Prostate gland (tissue), 2 donors: Measurements from ENCODE around the gene ALDH9A1. TPM values are rescaled to one million over a fixed set of nuclear protein-coding genes. Genes with fewer than 3 reads are reported as not detected.
"Not testable (repeated sequence)": the region's sequence is repeated elsewhere in the genome, so short reads cannot be mapped to it uniquely, and the experiment has no call there.

Experiments
- DNase-seq: peaks from one replicate; pipeline ENCODE4 v3.0.0-alpha.2; 2019; ENCODE audit warnings: low spot score
- H3K27ac ChIP-seq, 2 donors: fragments of 200-600 bp; sonication (generic); 2 replicates each; pipeline ENCODE4 v1.5.1; 2017 to 2019
- H3K27me3 ChIP-seq: fragments of 200-600 bp; sonication (generic); replicated peaks from 2 replicates; pipeline ENCODE4 v1.5.1; 2019; ENCODE audit not compliant: insufficient read depth
- H3K36me3 ChIP-seq, 2 donors: fragments of 200-600 bp; sonication (generic); 1 replicate in 1 of 2; 2 replicates in 1 of 2; pipeline versions ENCODE4 v1.5.1 to v1.8.1; 2017 to 2019
- H3K4me1 ChIP-seq: fragments of 200-600 bp; sonication (generic); replicated peaks from 2 replicates; pipeline ENCODE4 v1.5.1; 2019
- H3K4me3 ChIP-seq, 2 donors: fragments of 200-600 bp; sonication (generic); 2 replicates each; pipeline ENCODE4 v1.5.1; 2017 to 2019
- H3K9me3 ChIP-seq: fragments of 200-600 bp; sonication (generic); 2 replicates; pipeline ENCODE4 v1.5.1; 2017
- POLR2A ChIP-seq: fragments of 450-650 bp; IDR thresholded peaks from one replicate; pipeline ENCODE4 v1.6.1; 2016; ENCODE audit warnings: antibody characterized with exemption, mild to moderate bottlenecking
- POLR2AphosphoS5 ChIP-seq: sonication (generic); formaldehyde crosslinking; IDR thresholded peaks from one replicate; pipeline ENCODE4 v1.6.1; 2017; ENCODE audit warnings: antibody characterized with exemption
- WGBS: methylation state at CpG from one replicate; pipeline ENCODE4 v1.1.5; 2018; 5-methylcytosine and 5-hydroxymethylcytosine counted together
- intact Hi-C: fragments of 100-400 bp; cut with DNase I; formaldehyde crosslinking; loops from one replicate; pipeline ENCODE4 v1.14.2; 2022
- total RNA-seq, 2 donors: library from RNA; depleted of rRNA; stranded (reverse); fragments of >200 nt; gene quantifications; one replicate each; pipeline ENCODE4 v1.1.0, GENCODE V29; 2016
- TF ChIP-seq, protein P1 (sequence below), 4 experiments: fragments of 200-600 bp in 2 of 4; fragments of 450-650 bp in 2 of 4; sonication (generic) in 2 of 4; IDR thresholded peaks; 1 replicate in 3 of 4; 2 replicates in 1 of 4; pipeline ENCODE4 v1.5.1; 2016 to 2019; ENCODE audit warnings: antibody characterized with exemption in 4 of 4, mild to moderate bottlenecking in 2 of 4, moderate library complexity in 2 of 4

Gene ALDH9A1
- total RNA-seq, 2 donors from 2014 or later, result 172 to 206 TPM

DNA sequence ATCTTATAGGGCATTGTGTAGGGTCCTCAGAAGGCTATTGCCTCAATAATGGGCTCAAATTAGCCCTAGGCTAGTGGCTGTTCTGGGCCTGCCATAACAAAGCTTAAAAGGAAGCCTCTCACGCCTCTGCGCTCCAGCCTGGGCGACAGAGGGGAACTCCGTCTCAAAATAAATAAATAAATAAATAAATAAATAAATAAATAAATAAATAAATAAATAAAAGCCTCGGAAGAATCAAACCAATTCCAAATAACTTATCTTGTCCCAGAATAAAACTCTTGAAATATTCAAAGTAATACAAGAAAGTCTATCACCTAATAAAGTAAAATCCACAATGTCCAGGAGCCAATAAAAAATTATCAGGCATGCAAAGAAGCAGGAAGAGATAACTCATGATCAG is 14.4 kb upstream of the ALDH9A1 start:
- no peaks in the 10 kb centered on the region for H3K4me1 ChIP-seq
- H3K4me3 ChIP-seq, result no peak overlapping the region
- TF ChIP-seq, protein P1, sequence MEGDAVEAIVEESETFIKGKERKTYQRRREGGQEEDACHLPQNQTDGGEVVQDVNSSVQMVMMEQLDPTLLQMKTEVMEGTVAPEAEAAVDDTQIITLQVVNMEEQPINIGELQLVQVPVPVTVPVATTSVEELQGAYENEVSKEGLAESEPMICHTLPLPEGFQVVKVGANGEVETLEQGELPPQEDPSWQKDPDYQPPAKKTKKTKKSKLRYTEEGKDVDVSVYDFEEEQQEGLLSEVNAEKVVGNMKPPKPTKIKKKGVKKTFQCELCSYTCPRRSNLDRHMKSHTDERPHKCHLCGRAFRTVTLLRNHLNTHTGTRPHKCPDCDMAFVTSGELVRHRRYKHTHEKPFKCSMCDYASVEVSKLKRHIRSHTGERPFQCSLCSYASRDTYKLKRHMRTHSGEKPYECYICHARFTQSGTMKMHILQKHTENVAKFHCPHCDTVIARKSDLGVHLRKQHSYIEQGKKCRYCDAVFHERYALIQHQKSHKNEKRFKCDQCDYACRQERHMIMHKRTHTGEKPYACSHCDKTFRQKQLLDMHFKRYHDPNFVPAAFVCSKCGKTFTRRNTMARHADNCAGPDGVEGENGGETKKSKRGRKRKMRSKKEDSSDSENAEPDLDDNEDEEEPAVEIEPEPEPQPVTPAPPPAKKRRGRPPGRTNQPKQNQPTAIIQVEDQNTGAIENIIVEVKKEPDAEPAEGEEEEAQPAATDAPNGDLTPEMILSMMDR (IDR thresholded peaks at IDR 0.05), result no peak
- TF ChIP-seq POLR2A, result no peak
- no peak for TF ChIP-seq POLR2AphosphoS5
- no peak for DNase-seq
- H3K9me3 ChIP-seq, result no peaks in the 10 kb centered on the region
- H3K27me3 ChIP-seq, result no peaks in the 10 kb centered on the region
- H3K36me3 ChIP-seq, result no peaks in the 10 kb centered on the region
- no peak overlapping the region for H3K27ac ChIP-seq
- intact Hi-C loops, result no loop called here
- WGBS, result 81% methylated on average over 5 of the region's 5 CpGs

DNA sequence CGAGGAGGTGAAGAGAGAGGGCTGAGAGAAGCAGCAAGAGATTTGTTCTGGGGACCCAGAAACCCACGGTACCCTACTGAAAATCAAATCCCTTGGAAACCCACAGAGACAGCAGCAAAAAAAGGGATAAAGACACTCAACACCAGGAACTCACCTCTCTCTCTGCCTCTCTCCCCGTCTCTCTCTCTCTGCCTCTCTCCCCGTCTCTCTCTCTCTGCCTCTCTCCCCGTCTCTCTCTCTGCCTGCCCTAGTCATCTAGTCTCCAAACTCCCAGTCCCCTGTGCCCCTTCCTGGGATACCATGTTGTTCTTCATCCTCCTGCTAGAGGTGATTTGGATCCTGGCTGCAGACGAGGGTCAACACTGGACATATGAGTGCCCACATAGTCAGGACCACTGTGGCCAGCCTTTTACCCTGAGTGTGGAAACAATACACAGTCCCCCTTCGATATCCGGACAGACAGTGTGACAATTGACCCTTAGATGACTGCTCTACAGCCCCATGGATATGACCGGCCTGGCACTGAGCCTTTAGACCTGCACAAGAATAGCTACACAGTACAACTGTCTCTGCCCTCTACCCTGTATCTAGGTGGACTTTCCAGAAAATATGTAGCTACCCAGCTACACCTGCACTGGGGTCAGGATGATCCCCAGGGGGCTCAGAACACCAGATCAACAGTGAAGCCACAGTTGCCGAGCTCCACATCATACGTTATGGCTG is 9.8 kb upstream of the ALDH9A1 start:
- H3K4me3 ChIP-seq, result no peak overlapping the region
- no peaks in the 10 kb centered on the region for H3K9me3 ChIP-seq
- intact Hi-C loops, result no loop called here
- no peak overlapping the region for H3K27ac ChIP-seq
- 83% methylated on average over 11 of the region's 11 CpGs for WGBS
- H3K27me3 ChIP-seq, result no peaks in the 10 kb centered on the region
- H3K4me1 ChIP-seq, result no peaks in the 10 kb centered on the region
- DNase-seq, result no peak
- no peaks in the 10 kb centered on the region for H3K36me3 ChIP-seq
- TF ChIP-seq POLR2AphosphoS5, result no peak
- TF ChIP-seq POLR2A, result no peak
- TF ChIP-seq, protein P1 (IDR thresholded peaks at IDR 0.05), result no peak

DNA sequence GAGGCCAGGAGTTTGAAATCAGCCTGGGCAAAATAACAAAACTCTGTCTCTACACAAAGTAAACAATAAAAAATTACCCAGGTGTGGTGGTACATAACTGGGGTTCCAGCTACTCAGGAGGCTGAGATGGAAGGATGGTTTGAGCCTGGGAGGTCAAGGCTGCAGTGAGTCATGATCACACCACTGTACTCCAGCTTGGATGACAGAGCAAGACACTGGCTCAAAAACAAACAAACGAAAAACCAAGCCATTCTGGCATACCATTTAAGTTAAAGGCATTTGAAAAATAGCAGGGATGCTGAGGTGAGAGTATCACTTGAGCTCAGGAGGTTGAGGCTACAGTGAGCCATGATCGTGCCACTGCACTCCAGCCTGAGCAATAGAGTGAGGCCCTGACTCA is 5.3 kb upstream of the ALDH9A1 start:
- TF ChIP-seq, protein P1 (IDR thresholded peaks at IDR 0.05), result no peak
- TF ChIP-seq POLR2AphosphoS5 (no peak), POLR2A (no peak)
- Histone ChIP-seq H3K9me3 (no peaks in the 10 kb centered on the region), H3K4me3 (no peak overlapping the region), H3K4me1 (no peaks in the 10 kb centered on the region), H3K27me3 (no peaks in the 10 kb centered on the region), H3K27ac (no peak overlapping the region), H3K36me3 (no peaks in the 10 kb centered on the region)
- no peak for DNase-seq
- 92% methylated on average over 2 of the region's 2 CpGs for WGBS
- intact Hi-C loops, result no loop called here

DNA sequence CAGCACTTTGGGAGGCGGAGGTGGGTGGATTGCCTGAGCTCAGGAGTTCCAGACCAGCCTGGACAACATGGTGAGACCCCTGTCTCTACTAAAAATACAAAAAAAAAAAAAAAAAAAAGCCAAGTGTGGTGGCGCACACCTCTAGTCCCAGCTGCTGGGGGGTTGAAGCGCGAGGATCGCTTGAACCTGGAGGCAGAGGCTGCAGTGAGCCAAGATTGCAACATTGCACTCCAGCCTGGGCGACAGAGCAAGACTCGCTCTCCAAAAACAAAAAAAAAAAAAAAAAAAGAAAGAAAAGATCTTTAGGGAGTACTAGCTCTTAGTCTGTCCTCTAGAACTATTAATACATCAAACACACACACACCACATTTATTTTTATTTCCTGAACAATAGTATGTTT is 3.6 kb upstream of the ALDH9A1 start:
- WGBS, result 90% methylated on average over 7 of the region's 7 CpGs
- H3K9me3 ChIP-seq, H3K4me1 ChIP-seq, H3K27ac ChIP-seq, H3K4me3 ChIP-seq, intact Hi-C loops, H3K27me3 ChIP-seq, H3K36me3 ChIP-seq, DNase-seq: not testable (repeated sequence)

DNA sequence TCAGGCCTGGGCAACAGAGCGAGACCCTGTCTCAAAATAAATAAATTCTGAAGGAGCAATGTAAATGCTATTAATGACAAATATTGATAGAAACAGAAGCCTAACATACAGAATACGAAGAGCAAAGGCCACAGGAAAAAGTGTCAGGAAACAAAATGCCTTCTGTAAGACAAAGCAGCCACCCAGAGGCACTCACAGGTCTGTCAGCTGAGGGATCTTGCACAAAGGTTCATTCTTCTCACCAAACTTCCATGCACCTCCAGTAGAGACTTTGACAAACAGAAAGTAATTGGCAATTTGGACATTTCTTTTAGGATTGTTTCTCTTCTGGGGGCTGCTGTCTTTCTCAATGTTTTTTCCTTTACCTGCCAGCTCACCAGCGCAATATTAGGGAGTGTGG is 1.2 kb upstream of the ALDH9A1 start:
- TF ChIP-seq POLR2A (no peak), POLR2AphosphoS5 (no peak)
- TF ChIP-seq, protein P1 (IDR thresholded peaks at IDR 0.05), result no peak
- intact Hi-C loops, result loop anchor here (2.0 to 10.0 kb wide), 3 partner anchors 67 to 105 kb away; partner anchors contain the start of gene TMCO1
- 89% methylated on average over 3 of the region's 3 CpGs for WGBS
- Histone ChIP-seq H3K4me1 (peaks cover 12% of the 10 kb centered on the region), H3K36me3 (no peaks in the 10 kb centered on the region), H3K9me3 (no peaks in the 10 kb centered on the region), H3K27me3 (no peaks in the 10 kb centered on the region), H3K27ac (no peak overlapping the region), H3K4me3 (no peak overlapping the region)
- no peak for DNase-seq
